GM08714 (cell line): ENCODE data around the gene HDGFL2.

Experiments
- H3K4me3 ChIP-seq: fragments of 200-500 bp; sonication (Bioruptor generic); 2 replicates; pipeline ENCODE4 v1.5.1; 2014; ENCODE audit warnings: mild to moderate bottlenecking, low read length, inconsistent platforms
- ZNF274 ChIP-seq: IDR thresholded peaks from 2 replicates; pipeline ENCODE4 v1.6.1; 2012; ENCODE audit warnings: mild to moderate bottlenecking, low read depth, low read length

Gene HDGFL2

DNA sequence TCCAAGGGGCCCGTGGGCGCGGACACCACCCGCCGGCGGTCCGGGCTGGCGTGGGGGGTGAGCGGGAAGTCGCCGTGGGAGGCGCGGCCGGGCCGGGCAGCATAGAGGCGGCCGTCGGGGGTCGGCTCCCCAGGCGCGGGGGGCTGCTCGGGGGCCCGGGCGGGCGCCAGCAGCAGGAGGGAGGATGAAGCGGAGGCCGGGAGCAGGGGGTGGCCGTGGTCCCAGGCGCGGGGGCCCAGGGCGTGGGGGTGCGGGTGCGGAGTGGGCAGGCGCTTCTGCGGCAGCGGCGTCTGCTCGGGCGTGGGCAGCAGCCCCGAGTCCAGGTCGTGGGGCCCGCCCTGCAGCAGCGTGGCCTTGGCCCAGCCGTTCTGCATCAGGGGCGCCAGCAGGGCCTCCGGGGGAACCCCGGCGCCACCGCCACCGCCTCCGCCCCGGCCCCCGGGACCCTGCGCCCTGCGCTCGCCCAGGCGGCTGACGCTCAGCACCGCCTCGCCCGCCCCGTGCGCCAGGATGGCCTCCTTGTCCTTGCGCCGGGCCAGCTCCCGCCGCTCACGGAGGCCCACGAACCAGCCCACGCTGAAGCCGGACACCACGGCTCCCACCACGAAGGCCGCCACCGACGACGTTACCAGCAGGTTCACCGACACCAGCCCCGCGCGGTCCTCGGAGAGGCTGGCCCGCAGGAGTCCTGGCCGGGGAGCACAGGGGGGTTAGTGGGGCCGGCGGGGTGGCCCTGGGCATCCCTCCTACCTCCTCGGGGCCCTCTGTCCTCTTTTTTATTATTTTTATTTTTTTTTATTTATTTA is 71.9 kb downstream of the HDGFL2 start:
- H3K4me3 ChIP-seq: no peak overlapping the region
- TF ChIP-seq ZNF274: no peak

DNA sequence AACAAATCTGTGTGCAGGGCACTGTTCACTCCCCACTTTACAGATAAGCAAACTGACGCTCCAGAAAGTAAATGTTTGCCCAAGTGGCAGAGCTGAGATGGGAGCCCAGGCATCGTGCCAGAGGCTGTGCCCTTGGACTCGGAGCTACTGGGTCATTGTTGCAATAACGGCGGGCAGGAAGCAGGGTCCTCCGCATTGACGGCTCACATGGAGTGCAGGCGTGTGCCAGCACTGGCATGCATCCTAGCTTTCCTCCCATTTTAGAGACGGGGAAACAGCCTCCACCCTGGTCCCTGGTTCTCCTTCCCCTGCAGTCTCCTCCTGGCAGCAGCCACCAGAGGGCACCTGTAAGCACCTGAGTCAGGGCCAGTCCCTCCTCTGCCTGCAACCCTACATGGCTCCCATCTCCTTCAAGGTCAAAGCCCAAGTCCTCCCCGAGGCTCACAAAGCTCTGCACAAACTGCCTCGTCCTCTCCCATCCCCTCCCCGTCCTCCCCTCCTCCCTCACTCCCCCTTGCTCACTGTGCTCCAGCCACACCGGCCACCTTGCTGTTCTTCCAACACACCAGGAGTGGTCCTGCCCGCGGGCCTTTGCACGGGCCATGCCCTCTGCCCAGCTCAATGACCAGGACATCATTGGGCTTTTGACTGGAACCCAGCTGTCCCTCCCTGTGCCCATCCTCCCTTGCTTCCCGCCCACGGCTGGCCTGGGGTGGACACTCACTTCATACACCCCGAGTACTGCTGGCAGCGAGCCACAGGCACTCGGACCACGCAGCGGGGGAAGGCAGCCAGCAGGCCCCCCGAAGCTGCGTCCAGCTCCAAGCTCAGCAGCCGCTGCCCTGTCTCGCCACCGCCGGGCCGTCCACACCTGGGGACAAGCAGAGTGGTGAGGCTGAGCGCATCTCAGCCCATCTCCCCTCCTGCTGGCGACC is 75.5 kb downstream of the HDGFL2 start:
- TF ChIP-seq ZNF274: no peak
- H3K4me3 ChIP-seq: no peak overlapping the region

DNA sequence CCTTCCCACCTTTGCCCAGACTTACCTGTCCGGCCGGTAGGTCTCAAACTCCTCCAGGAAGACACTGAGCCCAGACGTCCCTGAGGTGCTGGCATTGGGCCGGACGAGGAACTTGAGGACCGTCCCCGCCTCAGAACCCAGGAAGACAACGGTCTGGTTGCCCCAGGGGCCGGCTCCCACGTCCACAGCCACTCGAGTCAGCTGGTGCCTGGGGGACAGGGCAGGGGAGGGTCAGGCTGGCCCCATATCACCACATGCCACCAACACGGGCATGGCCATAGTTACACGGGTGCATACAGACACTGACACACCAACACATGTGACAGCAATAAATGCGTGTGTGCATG is 76.1 kb downstream of the HDGFL2 start:
- no peak for TF ChIP-seq ZNF274
- no peak overlapping the region for H3K4me3 ChIP-seq

DNA sequence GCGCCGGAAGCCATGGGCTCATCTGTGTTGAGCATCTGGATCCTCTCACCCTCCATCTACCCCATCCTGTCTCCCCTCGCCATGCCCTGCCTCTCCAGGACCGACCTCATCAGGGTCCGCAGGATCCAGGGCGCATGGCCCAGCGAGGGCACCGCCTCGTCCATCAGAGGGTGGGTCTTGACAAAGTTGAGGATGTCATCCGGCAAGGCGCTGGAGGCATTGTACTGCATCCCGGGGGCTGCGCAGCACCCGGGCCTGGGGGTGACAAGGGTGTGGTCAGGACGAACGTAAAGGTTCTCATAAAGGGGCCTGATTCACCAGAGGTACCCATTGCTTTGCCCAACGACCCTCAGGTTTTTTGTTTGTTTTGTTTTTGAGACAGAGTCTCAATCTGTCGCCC is 77.9 kb downstream of the HDGFL2 start:
- TF ChIP-seq ZNF274: no peak
- no peak overlapping the region for H3K4me3 ChIP-seq

DNA sequence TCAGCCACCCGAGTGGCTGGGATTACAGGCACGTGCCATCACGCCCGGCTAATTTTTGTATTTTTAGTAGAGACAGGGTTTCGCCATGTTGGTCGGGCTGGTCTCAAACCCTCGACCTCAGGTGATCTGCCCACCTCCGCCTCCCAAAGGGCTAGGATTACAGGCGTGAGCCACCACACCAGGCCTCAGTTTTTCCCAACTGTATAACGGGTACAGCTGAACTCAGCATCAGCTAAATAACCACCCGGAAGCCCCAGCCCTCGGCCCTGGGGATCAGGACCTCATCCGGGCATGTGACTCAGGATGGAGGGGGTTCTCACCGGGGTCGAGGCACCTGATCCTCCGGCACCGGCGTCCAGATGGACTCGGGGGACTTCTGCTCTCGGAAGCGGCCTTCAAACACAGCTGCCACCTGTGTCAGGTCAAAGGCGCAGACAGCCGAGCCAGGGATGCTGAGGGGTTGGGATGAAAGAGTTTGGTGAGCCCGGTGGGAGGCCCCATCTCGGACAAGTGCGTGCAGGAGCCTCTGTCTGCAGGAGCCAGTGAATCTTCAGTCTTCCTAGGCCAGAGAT is 78.5 kb downstream of the HDGFL2 start:
- no peak overlapping the region for H3K4me3 ChIP-seq
- no peak for TF ChIP-seq ZNF274
